Adrenal gland (tissue), 5 donors: ENCODE data around the gene PANX2.

Experiments
- POLR2A ChIP-seq, 2 donors: fragments of 450-650 bp; IDR thresholded peaks; one replicate each; pipeline ENCODE4 v1.6.1; 2017; ENCODE audit warnings: antibody characterized with exemption in 2 of 2, mild to moderate bottlenecking in 2 of 2, moderate library complexity in 1 of 2
- TF ChIP-seq, protein P1 (sequence below), 6 experiments: fragments of 450-650 bp in 4 of 6; fragments of 200-600 bp in 2 of 6; sonication (generic) in 1 of 6; IDR thresholded peaks; 1 replicate in 5 of 6; 2 replicates in 1 of 6; pipeline versions ENCODE4 v1.5.1 to v1.8.0; 2016 to 2021; ENCODE audit warnings: antibody characterized with exemption in 6 of 6, mild to moderate bottlenecking in 2 of 6, moderate library complexity in 1 of 6
- donor health status: DM: no; HTN: no; CAD: no.

DNA sequence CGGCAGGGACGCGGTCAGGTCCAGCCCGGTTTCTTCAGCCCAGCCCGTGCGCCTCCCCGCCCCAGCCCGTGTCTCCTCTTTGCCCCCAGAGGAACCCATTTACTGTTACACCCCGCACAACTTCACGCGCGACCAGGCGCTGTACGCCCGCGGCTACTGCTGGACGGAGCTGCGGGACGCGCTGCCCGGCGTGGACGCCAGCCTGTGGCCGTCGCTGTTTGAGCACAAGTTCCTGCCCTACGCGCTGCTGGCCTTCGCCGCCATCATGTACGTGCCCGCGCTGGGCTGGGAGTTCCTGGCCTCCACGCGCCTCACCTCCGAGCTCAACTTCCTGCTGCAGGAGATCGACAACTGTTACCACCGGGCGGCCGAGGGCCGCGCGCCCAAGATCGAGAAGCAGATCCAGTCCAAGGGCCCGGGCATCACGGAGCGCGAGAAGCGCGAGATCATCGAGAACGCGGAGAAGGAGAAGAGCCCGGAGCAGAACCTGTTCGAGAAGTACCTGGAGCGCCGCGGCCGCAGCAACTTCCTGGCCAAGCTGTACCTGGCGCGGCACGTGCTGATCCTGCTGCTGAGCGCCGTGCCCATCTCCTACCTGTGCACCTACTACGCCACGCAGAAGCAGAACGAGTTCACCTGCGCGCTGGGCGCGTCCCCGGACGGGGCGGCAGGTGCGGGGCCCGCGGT is 6.5 kb downstream of the PANX2 start:
- no peak for TF ChIP-seq POLR2A (IDR thresholded peaks at IDR 0.05)
- TF ChIP-seq, protein P1, sequence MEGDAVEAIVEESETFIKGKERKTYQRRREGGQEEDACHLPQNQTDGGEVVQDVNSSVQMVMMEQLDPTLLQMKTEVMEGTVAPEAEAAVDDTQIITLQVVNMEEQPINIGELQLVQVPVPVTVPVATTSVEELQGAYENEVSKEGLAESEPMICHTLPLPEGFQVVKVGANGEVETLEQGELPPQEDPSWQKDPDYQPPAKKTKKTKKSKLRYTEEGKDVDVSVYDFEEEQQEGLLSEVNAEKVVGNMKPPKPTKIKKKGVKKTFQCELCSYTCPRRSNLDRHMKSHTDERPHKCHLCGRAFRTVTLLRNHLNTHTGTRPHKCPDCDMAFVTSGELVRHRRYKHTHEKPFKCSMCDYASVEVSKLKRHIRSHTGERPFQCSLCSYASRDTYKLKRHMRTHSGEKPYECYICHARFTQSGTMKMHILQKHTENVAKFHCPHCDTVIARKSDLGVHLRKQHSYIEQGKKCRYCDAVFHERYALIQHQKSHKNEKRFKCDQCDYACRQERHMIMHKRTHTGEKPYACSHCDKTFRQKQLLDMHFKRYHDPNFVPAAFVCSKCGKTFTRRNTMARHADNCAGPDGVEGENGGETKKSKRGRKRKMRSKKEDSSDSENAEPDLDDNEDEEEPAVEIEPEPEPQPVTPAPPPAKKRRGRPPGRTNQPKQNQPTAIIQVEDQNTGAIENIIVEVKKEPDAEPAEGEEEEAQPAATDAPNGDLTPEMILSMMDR (IDR thresholded peaks at IDR 0.05), result no peak
